SK-N-SH (cell line): ENCODE results near the gene MYH15. TPM values are rescaled to one million over a fixed set of nuclear protein-coding genes. Genes with fewer than 3 reads are reported as not detected.

ENCODE experiments used
- CTCF ChIA-PET: fragments of 300-600, 350-600 bp; formaldehyde crosslinking; extraction: SDS; loops from one replicate; lab custom pipeline; 2021; lab: Yijun Ruan, JAX
- POLR2A ChIA-PET: fragments of 350-600 bp; sonication (Branson Sonifier 250); formaldehyde crosslinking; extraction: SDS; loops from one replicate; lab custom pipeline; 2020; ENCODE audit warnings: antibody characterized with exemption, inconsistent platforms; lab: Yijun Ruan, JAX
- DNase-seq: peaks from one replicate; pipeline ENCODE4 v3.0.0; 2012
- H2AFZ ChIP-seq: fragments of 200-600 bp; sonication (generic); 2 replicates; pipeline ENCODE4 v1.8.1; 2016; ENCODE audit warnings: antibody characterized with exemption, mild to moderate bottlenecking, low read depth
- H3F3A ChIP-seq: fragments of 200-600 bp; sonication (generic); replicated peaks from 2 replicates; pipeline ENCODE3; 2016; ENCODE audit warnings: antibody characterized with exemption, mild to moderate bottlenecking; ENCODE audit not compliant: insufficient read depth
- H3K27ac ChIP-seq, 2 experiments: fragments of 200-500 bp in 1 of 2; fragments of 200-600 bp in 1 of 2; sonication (Bioruptor generic) in 1 of 2; sonication (generic), shearing (Covaris generic) in 1 of 2; 2 replicates each; pipeline versions ENCODE4 v1.5.1 to v1.6.1; 2014 to 2016; ENCODE audit warnings: low read depth in 2 of 2, inconsistent platforms in 1 of 2, low read length in 1 of 2, mild to moderate bottlenecking in 1 of 2, mixed read lengths in 1 of 2
- H3K27me3 ChIP-seq: fragments of 200-600 bp; sonication (generic), shearing (Covaris generic); 2 replicates; pipeline ENCODE4 v1.6.1; 2016; ENCODE audit warnings: mixed run types; ENCODE audit not compliant: insufficient read depth
- H3K36me3 ChIP-seq, 2 experiments: fragments of 200-500 bp in 1 of 2; fragments of 200-600 bp in 1 of 2; sonication (Bioruptor generic) in 1 of 2; sonication (generic) in 1 of 2; replicated peaks in 1 of 2; 2 replicates each; pipeline versions ENCODE3 to v1.5.1; 2014 to 2016; ENCODE audit warnings: low read length in 1 of 2, mild to moderate bottlenecking in 1 of 2; ENCODE audit not compliant: insufficient read depth in 2 of 2, control insufficient read depth in 1 of 2
- H3K4me1 ChIP-seq, 2 experiments: fragments of 200-500 bp in 1 of 2; fragments of 200-600 bp in 1 of 2; sonication (Bioruptor generic) in 1 of 2; sonication (generic), shearing (Covaris generic) in 1 of 2; 2 replicates each; pipeline versions ENCODE4 v1.5.1 to v1.6.1; 2014 to 2016; ENCODE audit warnings: low read depth in 1 of 2, low read length in 1 of 2, mixed run types in 1 of 2; ENCODE audit not compliant: insufficient read depth in 2 of 2, control insufficient read depth in 1 of 2
- H3K4me2 ChIP-seq: fragments of 200-600 bp; sonication (generic), shearing (Covaris generic); 2 replicates; pipeline ENCODE4 v1.6.1; 2017; ENCODE audit warnings: mixed run types
- H3K4me3 ChIP-seq, 2 experiments: fragments of 200-500 bp in 1 of 2; fragments of 200-600 bp in 1 of 2; sonication (Bioruptor generic) in 1 of 2; sonication (generic), shearing (Covaris generic) in 1 of 2; 2 replicates each; pipeline versions ENCODE4 v1.5.1 to v1.8.1; 2014 to 2016; ENCODE audit warnings: low read depth in 2 of 2, inconsistent platforms in 1 of 2, low read length in 1 of 2, mild to moderate bottlenecking in 1 of 2, mixed read lengths in 1 of 2, moderate library complexity in 1 of 2
- H3K79me2 ChIP-seq: fragments of 200-600 bp; sonication (generic); 2 replicates; pipeline ENCODE4 v1.8.1; 2017; ENCODE audit warnings: mild to moderate bottlenecking; ENCODE audit not compliant: insufficient read depth
- H3K9ac ChIP-seq: fragments of 200-600 bp; sonication (generic); 2 replicates; pipeline ENCODE4 v1.6.1; 2017; ENCODE audit warnings: mixed run types
- H3K9me2 ChIP-seq: fragments of 200-600 bp; sonication (generic); 2 replicates; pipeline ENCODE4 v1.6.1; 2017; ENCODE audit warnings: mixed run types
- H3K9me3 ChIP-seq: fragments of 200-600 bp; sonication (generic); 2 replicates; pipeline ENCODE4 v1.6.1; 2017; ENCODE audit warnings: mixed run types, mild to moderate bottlenecking, moderate library complexity
- H4K20me1 ChIP-seq: fragments of 200-600 bp; sonication (generic); 2 replicates; pipeline ENCODE4 v1.6.1; 2017; ENCODE audit warnings: mild to moderate bottlenecking, mixed run types; ENCODE audit not compliant: insufficient read depth
- CTCF ChIP-seq: fragments of 200-600 bp; sonication (generic); IDR thresholded peaks from 2 replicates; pipeline ENCODE4 v1.6.1; 2017; ENCODE audit warnings: antibody characterized with exemption, mild to moderate bottlenecking, moderate library complexity
- EP300 ChIP-seq, 2 experiments: IDR thresholded peaks; 2 replicates each; pipeline versions ENCODE4 v1.4.0 to v1.6.1; 2012; ENCODE audit warnings: borderline replicate concordance in 1 of 2, low read depth in 1 of 2, low read length in 1 of 2
- EZH2phosphoT487 ChIP-seq: fragments of 200-600 bp; sonication (generic); IDR thresholded peaks from 2 replicates; pipeline ENCODE4 v1.6.1; 2017; ENCODE audit warnings: low read depth, mixed run types, mild to moderate bottlenecking, antibody characterized with exemption, moderate library complexity, borderline replicate concordance
- FOSL2 ChIP-seq: IDR thresholded peaks from 2 replicates; pipeline ENCODE4 v1.4.0; 2012; ENCODE audit warnings: low read depth, mild to moderate bottlenecking, moderate library complexity, borderline replicate concordance
- FOXJ3 ChIP-seq: sonication (generic); formaldehyde crosslinking; IDR thresholded peaks from 2 replicates; pipeline ENCODE4 v1.5.1; 2020; ENCODE audit warnings: mild to moderate bottlenecking, missing genetic modification reagents
- FOXM1 ChIP-seq: IDR thresholded peaks from 2 replicates; pipeline ENCODE4 v1.4.0; 2012; ENCODE audit warnings: low read depth, mild to moderate bottlenecking
- GABPA ChIP-seq: IDR thresholded peaks from 2 replicates; pipeline ENCODE4 v1.4.0; 2012; ENCODE audit warnings: low read depth, mild to moderate bottlenecking
- IRF3 ChIP-seq: fragments of 150-350 bp; IDR thresholded peaks from 2 replicates; pipeline ENCODE4 v1.6.1; 2016; ENCODE audit warnings: mild to moderate bottlenecking, low read depth, low read length
- JUND ChIP-seq: IDR thresholded peaks from 2 replicates; pipeline ENCODE4 v1.4.0; 2012
- MEF2A ChIP-seq: IDR thresholded peaks from 2 replicates; pipeline ENCODE4 v1.4.0; 2012; ENCODE audit warnings: low read depth, borderline replicate concordance
- MXI1 ChIP-seq: IDR thresholded peaks from 2 replicates; pipeline ENCODE4 v1.6.1; 2012; ENCODE audit warnings: mild to moderate bottlenecking, low read depth, low read length, improper control_type of control experiment
- PBX3 ChIP-seq: IDR thresholded peaks from 2 replicates; pipeline ENCODE4; 2012
- POLR2AphosphoS5 ChIP-seq: IDR thresholded peaks from 2 replicates; pipeline ENCODE4 v1.6.1; 2012; ENCODE audit warnings: low read depth, low read length
- RFX5 ChIP-seq: IDR thresholded peaks from 2 replicates; pipeline ENCODE4 v1.6.1; 2012; ENCODE audit warnings: mild to moderate bottlenecking, improper control_type of control experiment, low read length
- TAF1 ChIP-seq: IDR thresholded peaks from 2 replicates; pipeline ENCODE4 v1.6.1; 2012; ENCODE audit warnings: low read depth, mild to moderate bottlenecking, low read length, moderate library complexity, borderline replicate concordance
- TCF12 ChIP-seq: IDR thresholded peaks from 2 replicates; pipeline ENCODE4 v1.4.0; 2012
- USF1 ChIP-seq: IDR thresholded peaks from 2 replicates; pipeline ENCODE4 v1.4.0; 2012; ENCODE audit warnings: low read depth, borderline replicate concordance
- YY1 ChIP-seq: IDR thresholded peaks from 2 replicates; pipeline ENCODE4 v1.4.0; 2012; ENCODE audit warnings: low read depth, mild to moderate bottlenecking
- ZBTB33 ChIP-seq: IDR thresholded peaks from 2 replicates; pipeline ENCODE4 v1.4.0; 2012; ENCODE audit warnings: low read depth, borderline replicate concordance
- WGBS: methylation state at CpG from one replicate; pipeline ENCODE4 v1.1.6; 2017; ENCODE audit warnings: low lambda C conversion rate; 5-methylcytosine and 5-hydroxymethylcytosine counted together
- polyA plus RNA-seq, 3 experiments: library from polyadenylated mRNA; depleted of rRNA; stranded (reverse); fragments of >200 nt; gene quantifications; 2 replicates each; pipeline ENCODE4 v1.2.3, GENCODE V29; 2012

The MYH15 gene
- polyA plus RNA-seq, 1 of the 3 experiments (the other 2 are of a cell fraction), result 2.1 TPM

- no peaks in the 10 kb centered on the region for H3K27me3 ChIP-seq
- no peak for DNase-seq
- H2AFZ ChIP-seq, result no peak overlapping the region
- no peak overlapping the region for H3K9ac ChIP-seq
- no peak overlapping the region for H3K4me3 ChIP-seq
- H3K9me2 ChIP-seq, result no peaks in the 10 kb centered on the region
- ChIA-PET CTCF (interaction anchor here (0.7 to 3.8 kb wide), 4 partner anchors 18 to 39 kb away, joined by 3 to 11 read pairs (median 5); no protein-coding TSS in a partner anchor), POLR2A (no interaction called here)
- WGBS, result 59% methylated on average over 2 of the region's 2 CpGs
- H3K36me3 ChIP-seq, result no peaks in the 10 kb centered on the region
- H3K79me2 ChIP-seq, result no peaks in the 10 kb centered on the region
- no peaks in the 10 kb centered on the region for H3F3A ChIP-seq
- peaks cover 0 to 20% of the 10 kb centered on the region in 2 experiments; a peak in 2 of 4 replicates for H3K4me1 ChIP-seq
- H3K9me3 ChIP-seq, result no peaks in the 10 kb centered on the region
- no peak overlapping the region for H3K27ac ChIP-seq
- TF ChIP-seq EZH2phosphoT487 (no peak), POLR2AphosphoS5 (no peak), ZBTB33 (no peak), CTCF (no peak), PBX3 (no peak)
- H3K4me2 ChIP-seq, result no peak overlapping the region
- no peaks in the 10 kb centered on the region for H4K20me1 ChIP-seq
Measured at GRCh38 chr3:108512671-108513070, 2.3 kb upstream of the MYH15 start.

- TF ChIP-seq GABPA (no peak), YY1 (no peak), IRF3 (no peak), MXI1 (no peak), EP300 (IDR thresholded peaks at IDR 0.05; ENCODE audit: borderline replicate concordance in 1 of 2, low read depth in 1 of 2, low read length in 1 of 2) (no peak), RFX5 (no peak), TAF1 (no peak), TCF12 (no peak), MEF2A (no peak), FOXJ3 (CRISPR knock-in tag) (no peak), JUND (no peak), FOSL2 (no peak), FOXM1 (no peak), POLR2AphosphoS5 (no peak), CTCF (no peak), USF1 (no peak)
- no peak overlapping the region for H3K4me3 ChIP-seq
- peaks cover 0 to 20% of the 10 kb centered on the region in 2 experiments; a peak in 2 of 4 replicates for H3K4me1 ChIP-seq
- H3K27me3 ChIP-seq, result no peaks in the 10 kb centered on the region
- no peak overlapping the region for H3K4me2 ChIP-seq
- H3K9ac ChIP-seq, result no peak overlapping the region
- no peaks in the 10 kb centered on the region for H3K36me3 ChIP-seq
- H3K27ac ChIP-seq, result no peak overlapping the region
- H3F3A ChIP-seq, result no peaks in the 10 kb centered on the region
- H4K20me1 ChIP-seq, result no peaks in the 10 kb centered on the region
- ChIA-PET POLR2A (no interaction called here), CTCF (interaction anchor here (0.7 to 3.8 kb wide), 10 partner anchors 16 to 585 kb away, joined by 3 to 11 read pairs (median 3); partner anchors contain the start of genes CIP2A and DZIP3)
- no peak overlapping the region for H2AFZ ChIP-seq
- no peaks in the 10 kb centered on the region for H3K79me2 ChIP-seq
- no peaks in the 10 kb centered on the region for H3K9me2 ChIP-seq
- DNase-seq, result no peak
- H3K9me3 ChIP-seq, result no peaks in the 10 kb centered on the region
Measured at GRCh38 chr3:108511490-108511889, 1.1 kb upstream of the MYH15 start.
